ENCODE measurements around the gene KATNA1. TPM values are rescaled to one million over a fixed set of nuclear protein-coding genes. Genes with fewer than 3 reads are reported as not detected.
A peak's percentile ranks its signal among the peaks of the same experiment; 100 is the strongest.

Gene KATNA1
- total and polyA plus RNA-seq, 2 donors (not counting 3 experiments of a cell fraction or from before 2014, with no cell fraction given): 9.9 to 15.9 TPM

GRCh38 chr6:149646599-149646998, 1.9 kb downstream of the KATNA1 start:
- Histone ChIP-seq H3K79me2 (ENCODE audit: control insufficient read depth, insufficient read depth, low read length) (peaks cover 31% of the 10 kb centered on the region), H3K4me3 (replicated peaks in 1 of 3; ENCODE audit: insufficient read depth in 1 of 3, low read depth in 1 of 3, low read length in 3 of 3) (no peak overlapping the region), H3K4me2 (ENCODE audit: insufficient read depth, low read length) (peak overlapping the region; percentile 98), H3K27me3 (ENCODE audit: control insufficient read depth in 2 of 2, insufficient read depth in 2 of 2, low read length in 2 of 2) (no peaks in the 10 kb centered on the region), H3K4me1 (ENCODE audit: control insufficient read depth, extremely low read depth, insufficient read depth, low read length) (peaks cover 3% of the 10 kb centered on the region), H3K9me3 (replicated peaks; ENCODE audit: control insufficient read depth, insufficient read depth, low read length) (no peaks in the 10 kb centered on the region), H3K36me3 (ENCODE audit: control insufficient read depth in 2 of 2, extremely low read depth in 1 of 2, insufficient read depth in 2 of 2, low read length in 2 of 2) (no peaks in the 10 kb centered on the region), H2AFZ (ENCODE audit: low read depth, low read length) (no peak overlapping the region), H3K9ac (replicated peaks; ENCODE audit: extremely low read depth, insufficient read depth, low read length) (no peak overlapping the region), H3K9me1 (replicated peaks; ENCODE audit: control insufficient read depth, extremely low read depth, insufficient read depth, low read length) (no peaks in the 10 kb centered on the region), H3K27ac (ENCODE audit: insufficient read depth, low read depth, low read length) (no peak overlapping the region), H4K20me1 (replicated peaks; ENCODE audit: control insufficient read depth, extremely low read depth, insufficient read depth, low read length) (no peaks in the 10 kb centered on the region)
- FAIRE-seq (no peak), DNase-seq (ENCODE audit: low read depth, low spot score) (no peak)
- CTCF ChIA-PET: no interaction called here
- dilution Hi-C loops (cut with MboI; ENCODE audit: extremely low pct_ligation_motif_present, low sequenced_read_pairs) (no loop called here), intact Hi-C loops (cut with micrococcal nuclease) (no loop called here)
- BruUV-seq (replicated peaks): no TSS peak
- TF ChIP-seq POLR2A (IDR thresholded peaks at IDR 0.05; ENCODE audit: low read depth, low read length): no peak
- no peak for TF ChIP-seq POLR2AphosphoS5 (IDR thresholded peaks at IDR 0.05; ENCODE audit: insufficient read depth, low read depth, low read length)
- POLR2A ChIA-PET: no interaction called here

DNA sequence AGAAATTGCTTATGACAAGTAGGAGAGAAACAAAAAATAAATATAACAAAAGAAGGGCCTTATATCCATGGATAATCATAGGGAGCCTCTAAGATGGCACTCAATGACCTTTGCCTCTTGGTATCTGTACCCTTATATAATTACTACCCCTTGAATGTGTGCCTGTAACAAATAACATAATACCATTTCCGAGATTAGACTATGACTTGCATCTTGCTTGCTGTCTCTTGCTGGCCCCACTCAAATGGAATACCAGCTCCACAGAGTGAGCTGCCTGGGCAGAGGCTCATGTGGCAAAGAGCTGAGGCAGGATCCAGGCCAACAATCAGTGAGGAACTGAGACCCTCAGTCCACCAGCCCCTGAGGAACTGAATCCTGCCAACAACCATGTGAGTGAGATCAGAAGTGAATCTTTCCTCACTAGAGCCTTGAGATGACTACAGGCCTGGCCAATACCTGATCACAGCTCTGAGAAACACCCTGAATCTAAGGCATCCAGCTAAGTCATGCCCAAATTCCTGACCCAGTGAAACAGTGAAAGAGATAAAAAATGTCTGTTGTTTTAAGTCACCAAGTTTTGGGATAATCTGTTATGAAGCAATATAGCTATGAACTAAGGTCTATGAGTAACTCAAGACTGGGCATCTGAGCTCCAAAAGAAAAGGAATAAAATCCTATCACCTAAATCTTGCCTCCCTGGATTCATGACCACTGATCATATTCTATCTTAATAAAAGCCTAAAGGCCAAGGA, 5.5 kb downstream of the KATNA1 start:
- Histone ChIP-seq H3K4me2 (ENCODE audit: insufficient read depth, low read length) (no peak overlapping the region), H3K9me1 (replicated peaks; ENCODE audit: control insufficient read depth, extremely low read depth, insufficient read depth, low read length) (no peaks in the 10 kb centered on the region), H3K27me3 (ENCODE audit: control insufficient read depth in 2 of 2, insufficient read depth in 2 of 2, low read length in 2 of 2) (no peaks in the 10 kb centered on the region), H3K4me1 (ENCODE audit: control insufficient read depth, extremely low read depth, insufficient read depth, low read length) (peaks cover 3% of the 10 kb centered on the region), H4K20me1 (replicated peaks; ENCODE audit: control insufficient read depth, extremely low read depth, insufficient read depth, low read length) (no peaks in the 10 kb centered on the region), H2AFZ (ENCODE audit: low read depth, low read length) (no peak overlapping the region), H3K36me3 (ENCODE audit: control insufficient read depth in 2 of 2, extremely low read depth in 1 of 2, insufficient read depth in 2 of 2, low read length in 2 of 2) (no peaks in the 10 kb centered on the region), H3K27ac (ENCODE audit: insufficient read depth, low read depth, low read length) (no peak overlapping the region), H3K9me3 (replicated peaks; ENCODE audit: control insufficient read depth, insufficient read depth, low read length) (no peaks in the 10 kb centered on the region), H3K4me3 (replicated peaks in 1 of 3; ENCODE audit: insufficient read depth in 1 of 3, low read depth in 1 of 3, low read length in 3 of 3) (no peak overlapping the region), H3K9ac (replicated peaks; ENCODE audit: extremely low read depth, insufficient read depth, low read length) (no peak overlapping the region), H3K79me2 (ENCODE audit: control insufficient read depth, insufficient read depth, low read length) (peaks cover 33% of the 10 kb centered on the region)
- CTCF ChIA-PET: interaction anchor here (0.5 to 1.1 kb wide), 2 partner anchors 19 to 76 kb away, joined by 3 read pairs; no protein-coding TSS in a partner anchor
- intact Hi-C loops (cut with micrococcal nuclease) (no loop called here), dilution Hi-C loops (cut with MboI; ENCODE audit: extremely low pct_ligation_motif_present, low sequenced_read_pairs) (no loop called here)
- no TSS peak for BruUV-seq (replicated peaks)
- POLR2A ChIA-PET: no interaction called here
- DNase-seq (ENCODE audit: low read depth, low spot score) (no peak), FAIRE-seq (no peak)
- no peak for TF ChIP-seq CTCF (IDR thresholded peaks at IDR 0.05; ENCODE audit: extremely low read depth in 1 of 2, insufficient read depth in 1 of 2, low read depth in 1 of 2, low read length in 2 of 2)
- TF ChIP-seq EZH2 (IDR thresholded peaks at IDR 0.05; ENCODE audit: borderline replicate concordance, low read depth, low read length, severe bottlenecking): no peak
- TF ChIP-seq, protein P1, sequence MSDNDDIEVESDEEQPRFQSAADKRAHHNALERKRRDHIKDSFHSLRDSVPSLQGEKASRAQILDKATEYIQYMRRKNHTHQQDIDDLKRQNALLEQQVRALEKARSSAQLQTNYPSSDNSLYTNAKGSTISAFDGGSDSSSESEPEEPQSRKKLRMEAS (IDR thresholded peaks at IDR 0.05; ENCODE audit: insufficient read depth, insufficient read length): no peak
- no peak for TF ChIP-seq JUN (IDR thresholded peaks at IDR 0.05; ENCODE audit: borderline replicate concordance, insufficient read depth, insufficient read length, low read depth)
- no peak for TF ChIP-seq MYC (IDR thresholded peaks at IDR 0.05; ENCODE audit: low read depth, low read length)
- TF ChIP-seq POLR2A (IDR thresholded peaks at IDR 0.05; ENCODE audit: low read depth, low read length): no peak
- TF ChIP-seq GATA2 (IDR thresholded peaks at IDR 0.05; ENCODE audit: insufficient read depth, insufficient read length, low read depth, low read length): no peak
- TF ChIP-seq FOS (IDR thresholded peaks at IDR 0.05; ENCODE audit: borderline replicate concordance, insufficient read depth, low read length): no peak

Data from endothelial cell of umbilical vein (primary cell).